ENCODE results near the gene UVSSA.
"Not testable (repeated sequence)": the region's sequence is repeated elsewhere in the genome, so short reads cannot be mapped to it uniquely, and the experiment has no call there.

The UVSSA gene

DNA sequence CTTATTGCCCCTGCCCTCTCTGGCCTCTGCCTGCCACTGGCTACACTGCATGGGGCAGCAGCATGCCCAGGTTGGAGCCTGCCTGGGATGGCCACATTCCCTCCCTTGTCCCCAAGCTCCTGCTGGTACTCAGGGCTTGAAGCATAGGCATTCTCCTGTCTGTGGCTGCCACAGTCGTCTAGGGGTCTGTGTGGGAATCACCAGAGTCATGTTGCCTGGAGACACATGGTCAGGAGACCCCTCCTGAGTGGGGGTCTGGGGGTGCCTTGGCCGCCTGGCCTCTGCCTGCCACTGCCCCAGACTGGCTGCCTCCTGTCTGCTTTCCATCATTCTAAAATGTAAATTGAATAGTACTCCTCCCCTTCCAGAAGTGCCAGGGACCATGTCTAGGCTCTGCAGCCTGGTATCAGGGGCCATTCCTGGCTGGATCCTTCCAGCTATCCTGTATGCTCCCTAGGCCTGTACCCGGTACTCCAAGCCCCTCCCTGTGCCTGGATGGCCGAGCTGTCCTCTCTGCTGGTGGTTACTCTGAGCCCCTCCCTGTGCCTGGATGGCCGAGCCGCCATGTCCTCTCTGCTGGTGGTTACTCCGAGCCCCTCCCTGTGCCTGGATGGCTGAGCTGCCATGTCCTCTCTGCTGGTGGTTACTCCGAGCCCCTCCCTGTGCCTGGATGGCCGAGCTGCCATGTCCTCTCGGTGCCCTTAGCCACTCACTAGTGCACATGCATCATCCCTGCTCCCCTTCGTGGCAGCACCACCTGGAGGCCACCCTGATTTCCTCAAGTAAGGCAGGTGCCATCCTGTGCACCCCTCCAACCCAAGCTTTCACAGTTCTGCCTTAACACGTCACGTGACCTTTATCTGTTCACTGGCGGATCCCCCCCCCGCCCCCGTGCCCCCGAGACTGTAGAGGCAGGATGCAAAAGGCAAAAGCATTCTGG, 64.7 kb downstream of the UVSSA start:
- no peak for DNase-seq
- in situ Hi-C loops (cut with MboI; ENCODE audit: low pct_unique_long_range_greater_than_20kb, low sequenced_read_pairs) = no loop called here

DNA sequence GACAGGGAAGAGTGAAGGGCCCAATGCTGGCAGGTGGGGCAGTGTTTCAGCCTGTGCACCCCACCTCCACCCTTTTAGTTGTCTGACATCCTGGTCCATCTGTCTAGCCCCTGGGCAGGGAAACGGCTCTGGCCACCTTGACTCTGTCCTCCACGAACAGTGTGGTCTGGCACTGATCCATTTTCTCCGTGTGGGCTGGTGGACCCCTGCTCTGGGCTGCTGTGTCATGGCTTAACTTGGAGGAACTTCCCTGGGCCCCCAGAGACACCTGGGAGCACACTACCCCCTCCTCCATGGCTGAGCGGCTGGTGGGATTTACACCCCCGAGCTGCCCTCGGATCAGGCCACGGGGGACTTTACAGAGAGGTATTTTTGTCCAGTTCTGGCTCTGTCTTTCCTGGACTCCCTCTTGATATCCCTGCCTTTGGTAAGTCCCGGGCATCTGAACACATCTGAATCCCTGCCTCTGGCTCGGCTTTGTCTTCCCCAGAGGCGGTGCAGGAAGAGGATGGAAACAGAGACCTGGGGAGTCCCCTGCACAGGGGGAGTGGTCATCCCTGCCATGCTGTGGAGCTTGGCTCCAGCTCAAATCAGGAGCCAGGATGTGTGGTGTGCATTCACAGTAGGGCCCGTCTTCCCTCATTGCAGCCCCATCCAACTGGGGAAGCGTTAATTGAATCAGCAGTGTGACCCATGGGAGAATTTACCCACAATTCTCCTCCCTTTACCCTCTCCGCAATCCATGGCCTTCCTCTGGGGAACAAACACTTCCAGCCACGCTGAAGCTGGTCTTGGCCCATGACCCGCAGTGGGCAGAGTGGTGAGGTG, 65.6 kb downstream of the UVSSA start:
- in situ Hi-C loops (cut with MboI; ENCODE audit: low pct_unique_long_range_greater_than_20kb, low sequenced_read_pairs) = no loop called here
- no peak for DNase-seq

DNA sequence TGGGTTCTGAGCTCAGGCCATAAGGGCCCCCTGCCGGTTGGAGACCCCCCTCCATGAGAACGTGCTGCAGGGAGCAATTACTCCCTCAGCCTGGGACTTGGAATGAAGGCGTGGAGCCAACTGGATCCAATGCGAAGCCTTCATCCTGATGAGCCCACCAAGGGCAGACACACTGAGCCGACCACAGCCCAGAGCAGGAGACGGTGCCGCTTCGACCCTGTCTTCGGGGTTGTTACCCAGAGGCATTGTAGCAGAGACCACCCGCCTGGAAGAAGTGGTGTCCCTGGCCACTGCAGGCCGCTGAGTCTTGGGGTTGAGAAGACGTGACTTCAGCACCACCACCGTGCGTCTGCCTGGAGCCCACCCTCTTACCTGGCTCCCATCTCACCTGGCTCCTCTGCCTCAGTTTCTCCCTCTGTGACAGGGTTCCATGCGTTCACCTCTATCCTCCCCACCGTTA, 66.2 kb downstream of the UVSSA start:
- no peak for DNase-seq
- in situ Hi-C loops (cut with MboI; ENCODE audit: low pct_unique_long_range_greater_than_20kb, low sequenced_read_pairs) = no loop called here

DNA sequence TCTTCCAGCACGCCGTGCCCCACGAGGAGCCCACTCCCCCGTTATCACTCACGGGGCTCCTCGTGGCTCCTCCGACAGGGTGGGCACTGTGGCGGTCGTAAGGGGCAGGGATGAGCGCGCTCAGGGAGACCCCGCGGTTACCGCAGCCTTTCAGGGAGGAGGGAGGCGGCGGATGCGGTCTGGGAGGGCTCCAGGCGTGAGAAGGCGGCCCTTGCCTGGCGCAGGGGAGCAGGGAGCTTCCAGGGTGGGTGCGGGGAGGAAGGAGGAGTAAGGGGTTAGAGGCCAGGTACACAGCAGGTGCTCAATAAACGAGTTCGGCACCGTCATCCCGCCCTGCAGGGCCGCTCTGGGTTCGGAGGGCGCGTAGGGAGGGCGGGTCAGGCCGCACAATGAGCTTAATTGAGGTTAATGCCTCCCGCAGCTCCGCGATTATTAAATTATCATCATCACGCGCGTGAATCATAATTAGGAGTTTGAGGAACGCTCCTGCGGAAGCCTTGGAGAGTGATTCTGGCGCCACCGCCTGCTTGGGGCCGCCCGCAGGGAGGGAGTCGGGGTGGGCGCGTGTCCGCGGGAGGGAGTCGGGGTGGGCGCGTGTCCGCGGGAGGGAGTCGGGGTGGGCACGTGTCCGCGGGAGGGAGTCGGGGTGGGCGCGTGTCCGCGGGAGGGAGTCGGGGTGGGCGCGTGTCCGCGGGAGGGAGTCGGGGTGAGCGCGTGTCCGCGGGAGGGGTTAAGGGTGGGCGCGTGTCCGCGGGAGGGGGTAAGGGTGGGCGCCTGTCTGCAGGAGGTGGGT, 66.9 kb downstream of the UVSSA start:
- no peak for DNase-seq
- in situ Hi-C loops (cut with MboI; ENCODE audit: low pct_unique_long_range_greater_than_20kb, low sequenced_read_pairs) = no loop called here

DNA sequence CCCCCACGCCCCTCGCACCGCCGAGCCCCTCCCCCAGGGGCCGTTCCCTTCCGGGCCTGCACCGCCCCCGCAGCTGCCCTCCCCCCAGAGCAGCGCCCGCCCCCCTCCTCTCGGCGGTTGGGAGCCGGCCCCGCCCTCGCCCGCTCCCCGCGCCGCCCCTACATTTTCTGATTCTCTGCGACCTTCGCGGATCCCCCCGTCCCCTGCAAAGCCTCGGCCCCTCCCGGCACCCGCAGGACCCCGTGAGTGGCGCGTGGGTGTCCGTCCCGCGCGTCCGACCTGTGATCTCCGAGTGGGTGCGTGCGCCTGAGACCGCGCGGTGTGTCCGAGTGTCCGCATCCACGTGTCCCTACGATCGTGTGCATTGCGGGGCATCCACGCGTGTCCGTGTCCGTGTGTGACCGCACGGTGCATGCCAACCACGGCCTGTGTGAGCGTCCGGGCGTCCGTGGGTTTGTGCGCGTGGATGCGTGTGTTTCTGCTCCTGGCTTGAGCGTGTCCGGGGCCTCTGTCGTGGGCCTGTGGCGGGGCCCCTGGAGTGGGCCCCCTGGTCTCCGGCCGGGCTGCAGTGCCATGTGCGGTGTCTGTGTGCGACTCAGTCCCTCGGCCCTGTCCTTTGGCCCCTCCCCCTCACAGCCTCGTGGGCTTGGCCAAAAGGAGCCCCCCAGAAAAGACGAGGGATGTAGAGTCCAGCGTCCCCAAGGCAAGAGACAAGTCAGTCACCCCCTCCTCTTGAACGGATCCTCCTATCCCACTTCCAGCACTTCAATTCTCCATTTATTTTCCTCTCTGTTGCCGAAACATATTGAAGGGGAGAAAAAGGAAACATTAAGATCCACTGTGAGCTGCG, 68.0 kb downstream of the UVSSA start:
- in situ Hi-C loops (cut with MboI; ENCODE audit: low pct_unique_long_range_greater_than_20kb, low sequenced_read_pairs) = no loop called here
- DNase-seq = no peak

DNA sequence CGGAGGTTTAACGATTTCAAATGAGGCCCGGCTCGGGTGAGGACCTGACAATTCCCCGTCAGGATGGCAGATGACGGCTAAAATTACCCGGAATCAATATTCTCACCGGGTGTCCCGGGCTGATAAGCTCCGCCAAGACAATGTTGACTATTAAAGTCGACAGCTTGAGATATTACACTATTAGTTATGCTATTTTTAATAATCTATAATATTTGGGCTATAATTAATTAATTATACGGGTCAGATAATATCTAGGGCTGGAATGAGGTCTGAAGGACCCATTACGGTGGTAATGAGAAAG, 68.6 kb downstream of the UVSSA start:
- DNase-seq = no peak
- in situ Hi-C loops (cut with MboI; ENCODE audit: low pct_unique_long_range_greater_than_20kb, low sequenced_read_pairs) = no loop called here

DNA sequence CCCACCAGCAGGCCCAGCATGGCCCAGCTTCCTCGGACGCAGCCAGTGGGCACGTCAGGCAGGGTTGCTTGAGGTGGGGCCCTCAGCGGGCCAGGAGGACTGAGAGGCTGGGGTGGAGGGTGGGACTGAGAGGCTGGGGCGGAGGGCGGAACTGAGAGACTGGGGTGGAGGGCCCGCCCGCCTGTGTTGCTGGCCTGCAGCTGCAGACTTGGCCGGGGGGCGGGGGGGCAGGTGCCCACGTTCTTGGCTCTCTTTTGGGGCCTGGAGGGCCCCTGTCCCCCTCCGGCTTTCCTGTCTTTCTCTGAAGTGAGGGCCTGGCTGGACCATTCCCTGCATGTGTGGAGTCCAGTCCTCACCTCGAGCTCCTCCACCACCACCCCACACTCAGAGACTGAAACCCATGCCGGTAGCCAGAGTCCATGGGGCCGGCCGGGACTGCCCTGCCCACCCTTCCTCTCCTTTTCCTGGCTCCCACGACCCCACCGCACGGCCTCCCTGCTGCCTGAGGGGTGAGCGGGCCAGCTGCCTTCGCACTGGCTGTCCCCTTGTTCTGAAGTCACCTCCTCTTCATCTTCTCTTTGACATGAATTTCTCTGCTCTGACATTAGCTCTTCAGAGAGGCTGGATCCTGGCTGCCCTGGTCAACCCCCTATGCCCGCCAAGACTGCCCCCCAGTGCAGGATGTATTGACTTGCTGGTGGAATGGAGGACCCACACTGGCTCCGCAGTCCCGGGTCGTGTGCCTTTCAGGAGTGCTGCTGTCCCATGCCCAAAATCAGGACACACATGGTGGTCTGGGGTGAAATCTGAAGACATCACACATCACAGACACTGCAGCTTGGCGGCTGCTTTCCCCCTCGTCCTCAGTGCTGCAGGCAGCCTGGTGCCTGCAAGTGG, 69.3 kb downstream of the UVSSA start:
- no peak for DNase-seq

DNA sequence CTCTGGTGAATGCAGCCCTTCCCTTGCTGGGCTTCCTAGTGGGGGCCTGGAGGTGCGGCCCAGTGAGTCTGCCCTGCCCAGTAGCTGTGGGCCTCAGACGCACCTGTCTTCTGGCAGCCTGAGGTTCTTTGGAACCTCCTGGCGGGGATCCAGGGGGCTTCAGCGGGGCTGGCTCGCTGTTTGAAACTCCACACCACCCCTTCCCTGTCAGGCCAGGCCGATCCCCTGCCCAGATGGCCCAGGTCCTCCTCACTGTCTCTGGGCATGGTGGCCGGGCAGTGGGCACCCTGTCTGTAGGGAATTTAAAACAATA, 69.9 kb downstream of the UVSSA start:
- in situ Hi-C loops (cut with MboI; ENCODE audit: low pct_unique_long_range_greater_than_20kb, low sequenced_read_pairs) = no loop called here
- DNase-seq = no peak

More for the DNA sequence above, 69.3 kb downstream of the UVSSA start:
- in situ Hi-C loops (cut with MboI; ENCODE audit: low pct_unique_long_range_greater_than_20kb, low sequenced_read_pairs) = no loop called here

DNA sequence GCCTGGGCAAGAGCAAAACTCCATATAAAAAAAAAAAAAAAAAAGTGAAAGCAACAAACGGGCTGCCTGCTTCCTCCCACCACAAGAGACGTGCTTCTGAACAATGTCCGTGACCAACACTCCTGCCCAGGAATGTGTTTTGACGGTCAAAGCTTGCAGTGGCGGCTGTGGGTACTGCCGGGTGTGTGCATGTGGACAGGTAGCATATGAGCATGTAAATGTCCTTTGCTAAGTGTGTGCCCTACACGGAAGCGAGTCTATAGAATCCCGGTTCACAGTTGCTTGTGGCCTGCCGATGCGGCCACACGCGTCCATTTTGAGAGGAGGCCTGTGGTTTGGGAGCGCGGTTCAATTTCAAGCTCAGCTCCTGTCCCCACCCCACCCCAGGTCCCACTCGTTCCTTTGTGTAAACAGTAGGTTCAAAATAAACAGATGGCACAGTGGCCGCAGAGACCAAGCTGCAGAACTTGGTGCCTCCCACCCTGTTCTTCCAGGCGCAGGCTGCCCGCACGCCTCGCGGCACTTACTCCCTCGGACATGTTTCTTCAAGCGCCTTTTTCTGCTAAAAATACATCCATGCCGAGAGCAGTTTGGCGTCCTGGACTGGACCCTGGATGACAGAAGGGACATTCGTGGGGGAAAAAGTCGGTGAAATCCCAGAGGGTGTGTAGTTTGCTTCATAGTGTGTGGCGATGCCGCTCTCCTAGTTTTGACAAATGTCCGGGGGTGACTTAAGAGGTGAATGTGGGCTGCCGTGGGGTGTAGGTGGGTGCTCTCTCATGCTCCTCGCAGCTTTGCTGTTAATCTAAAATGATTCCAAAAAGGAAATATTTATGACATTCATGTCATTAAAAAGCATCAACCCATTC, 70.7 kb downstream of the UVSSA start:
- DNase-seq = no peak
- in situ Hi-C loops (cut with MboI; ENCODE audit: low pct_unique_long_range_greater_than_20kb, low sequenced_read_pairs) = no loop called here

DNA sequence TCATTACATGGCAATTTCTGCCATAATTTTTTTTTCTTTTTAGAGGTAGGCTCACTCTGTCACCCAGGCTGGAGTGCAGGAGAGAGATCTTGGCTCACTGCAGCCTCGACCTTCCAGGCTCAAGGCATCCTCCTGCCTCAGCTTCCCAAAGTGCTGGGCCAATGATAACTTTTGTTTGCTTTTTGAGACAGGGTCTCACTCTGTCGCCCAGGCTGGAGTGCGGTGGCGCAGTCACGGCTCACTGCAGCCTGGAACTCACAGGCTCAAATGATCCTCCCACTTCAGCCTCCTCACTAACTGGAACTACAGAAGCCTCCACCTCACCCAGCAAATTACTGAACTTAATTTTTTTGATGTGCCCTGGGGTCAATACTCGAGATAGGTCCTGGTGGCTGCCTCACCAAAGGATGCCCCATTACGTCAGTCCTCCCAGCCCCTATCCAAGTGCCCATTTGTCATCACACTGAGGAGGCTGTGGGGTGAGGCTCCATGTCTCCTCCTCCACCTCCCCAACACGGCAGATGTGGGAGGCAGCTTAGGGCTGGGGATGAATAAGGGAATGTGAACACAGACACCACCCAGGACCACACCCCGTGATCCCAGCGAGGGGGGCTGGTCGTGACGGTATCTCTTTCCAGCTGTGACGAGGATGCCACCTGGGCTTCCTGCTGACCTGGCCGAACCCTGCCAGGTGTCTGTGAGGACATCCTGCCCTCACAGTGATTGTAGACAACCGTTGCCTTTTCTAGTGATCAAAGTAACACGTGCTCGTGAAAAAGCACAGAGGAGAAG, 71.7 kb downstream of the UVSSA start:
- in situ Hi-C loops (cut with MboI; ENCODE audit: low pct_unique_long_range_greater_than_20kb, low sequenced_read_pairs) = no loop called here

DNA sequence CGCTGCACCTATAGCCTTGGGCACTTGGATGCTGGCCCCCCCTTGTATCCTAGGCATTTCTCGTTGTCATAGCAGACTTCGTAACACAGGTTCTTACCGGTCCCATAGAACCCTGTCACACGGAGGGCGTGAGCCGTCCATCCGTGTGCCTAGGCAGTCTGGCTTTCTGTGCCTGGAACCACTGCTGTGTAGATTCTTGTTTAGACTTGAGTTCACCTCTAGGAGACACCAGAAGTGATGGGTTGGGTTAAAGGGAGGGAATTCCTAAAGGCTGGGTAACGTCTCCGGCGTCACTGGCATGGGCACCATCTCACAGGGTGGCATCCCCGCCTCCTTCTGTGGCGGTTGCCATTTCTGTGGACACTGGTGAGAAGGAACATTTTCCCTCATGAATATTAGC, 72.7 kb downstream of the UVSSA start:
- in situ Hi-C loops (cut with MboI; ENCODE audit: low pct_unique_long_range_greater_than_20kb, low sequenced_read_pairs) = no loop called here
- DNase-seq = no peak

More for the DNA sequence above, 71.7 kb downstream of the UVSSA start:
- no peak for DNase-seq

DNA sequence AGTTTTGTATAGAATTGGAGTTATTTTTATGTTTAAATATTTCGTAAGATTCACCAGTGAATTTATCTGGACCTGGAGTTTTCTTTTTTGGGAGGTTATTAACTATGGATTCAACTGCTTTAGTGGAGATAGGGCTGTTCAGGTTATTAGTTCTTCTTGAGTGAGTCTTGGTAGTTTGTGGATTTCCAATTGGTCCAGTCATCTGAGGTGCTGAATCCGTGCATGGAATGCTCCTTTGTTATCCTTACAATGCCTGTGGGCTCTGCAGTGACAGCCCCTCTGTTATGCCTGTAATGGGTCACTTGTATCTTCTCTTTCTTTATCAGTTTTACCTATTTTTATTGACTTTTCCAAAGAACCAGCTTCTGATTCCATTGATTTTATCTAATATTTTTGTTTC, 74.6 kb downstream of the UVSSA start:
- DNase-seq = no peak
- in situ Hi-C loops (cut with MboI; ENCODE audit: low pct_unique_long_range_greater_than_20kb, low sequenced_read_pairs) = no loop called here

DNA sequence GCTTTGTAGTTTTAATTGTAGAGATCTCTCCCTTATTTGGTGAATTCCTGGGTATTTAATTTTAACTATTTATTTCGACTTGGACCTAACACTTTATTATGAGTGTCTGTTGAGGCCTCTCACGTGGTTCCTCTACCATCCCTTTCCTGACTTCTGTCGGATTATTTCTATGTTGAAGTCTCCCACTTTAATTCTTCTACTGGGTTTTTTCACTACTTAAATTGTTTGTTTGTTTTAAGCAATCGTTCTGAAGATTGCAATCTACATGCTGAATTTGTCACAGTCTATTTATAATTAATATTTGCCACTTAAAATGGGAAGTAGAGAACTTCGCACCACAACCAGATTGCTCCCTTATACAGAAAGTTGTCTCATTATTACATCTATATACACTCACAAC, 80.0 kb downstream of the UVSSA start:
- in situ Hi-C loops (cut with MboI; ENCODE audit: low pct_unique_long_range_greater_than_20kb, low sequenced_read_pairs) = no loop called here

DNA sequence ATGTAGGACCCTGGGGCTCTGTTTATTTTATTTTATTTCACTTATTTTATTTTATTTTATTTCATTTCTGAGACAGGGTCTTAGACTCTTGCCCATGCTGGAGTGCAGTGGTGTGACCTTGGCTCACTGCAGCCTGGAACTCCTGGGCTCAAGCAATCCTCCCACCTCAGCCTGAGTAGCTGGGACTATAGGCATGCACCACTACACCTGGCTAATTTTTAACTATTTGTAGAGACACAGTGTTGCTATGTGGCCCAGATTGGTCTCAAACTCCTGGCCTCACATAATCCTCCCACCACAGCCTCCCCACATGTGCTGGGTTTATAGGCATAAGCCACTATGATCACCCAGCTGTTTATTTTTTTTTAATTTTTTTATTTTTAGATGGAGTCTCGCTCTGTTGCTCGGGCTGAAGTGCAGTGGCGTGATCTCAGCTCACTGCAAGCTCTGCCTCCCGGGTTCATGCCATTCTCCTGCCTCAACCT, 96.7 kb downstream of the UVSSA start:
- DNase-seq; in situ Hi-C loops (cut with MboI; ENCODE audit: low pct_unique_long_range_greater_than_20kb, low sequenced_read_pairs): not testable (repeated sequence)

More for the DNA sequence above, 80.0 kb downstream of the UVSSA start:
- no peak for DNase-seq
